Measurements from ENCODE around the gene PABPC1L.

Gene PABPC1L

DNA sequence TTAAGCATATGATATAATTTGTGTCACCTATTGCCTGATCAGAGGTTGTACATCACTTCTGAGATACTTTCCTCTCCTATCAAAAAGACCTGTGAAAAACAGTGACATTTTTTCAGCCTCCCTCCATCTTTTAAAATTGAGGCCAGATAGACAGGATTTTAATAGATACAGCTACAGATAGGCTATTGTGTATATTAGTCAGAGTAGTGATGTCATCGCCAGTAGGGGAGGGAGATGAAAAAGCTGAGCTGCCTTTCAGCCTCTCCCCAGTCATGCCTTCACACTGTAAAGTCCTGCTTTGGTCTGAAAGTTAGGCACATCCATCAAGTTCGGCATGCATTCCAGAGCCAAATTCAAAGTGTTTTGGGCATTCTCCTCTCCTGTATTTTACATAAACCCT lies 7.9 kb upstream of the PABPC1L start:
- DNase-seq: no peak

DNA sequence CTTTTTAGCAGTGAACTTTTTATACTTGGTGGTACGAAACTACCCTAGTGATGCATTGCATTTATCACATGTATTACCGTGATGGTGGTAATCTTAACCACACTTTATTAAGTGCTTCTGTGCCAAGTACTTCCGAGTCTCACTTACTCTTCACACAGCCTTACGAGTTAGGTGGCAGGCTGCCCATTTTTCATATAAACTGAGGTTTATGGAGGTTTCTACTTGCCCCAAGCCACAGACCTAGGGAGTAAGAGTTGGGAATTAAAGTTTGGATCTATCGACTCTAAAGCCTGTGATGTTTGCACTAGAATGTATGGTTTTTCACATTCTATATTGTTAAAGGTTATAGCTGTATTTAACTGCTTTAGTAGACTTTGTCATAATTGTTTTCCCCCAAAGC lies 5.5 kb upstream of the PABPC1L start:
- no peak for DNase-seq

DNA sequence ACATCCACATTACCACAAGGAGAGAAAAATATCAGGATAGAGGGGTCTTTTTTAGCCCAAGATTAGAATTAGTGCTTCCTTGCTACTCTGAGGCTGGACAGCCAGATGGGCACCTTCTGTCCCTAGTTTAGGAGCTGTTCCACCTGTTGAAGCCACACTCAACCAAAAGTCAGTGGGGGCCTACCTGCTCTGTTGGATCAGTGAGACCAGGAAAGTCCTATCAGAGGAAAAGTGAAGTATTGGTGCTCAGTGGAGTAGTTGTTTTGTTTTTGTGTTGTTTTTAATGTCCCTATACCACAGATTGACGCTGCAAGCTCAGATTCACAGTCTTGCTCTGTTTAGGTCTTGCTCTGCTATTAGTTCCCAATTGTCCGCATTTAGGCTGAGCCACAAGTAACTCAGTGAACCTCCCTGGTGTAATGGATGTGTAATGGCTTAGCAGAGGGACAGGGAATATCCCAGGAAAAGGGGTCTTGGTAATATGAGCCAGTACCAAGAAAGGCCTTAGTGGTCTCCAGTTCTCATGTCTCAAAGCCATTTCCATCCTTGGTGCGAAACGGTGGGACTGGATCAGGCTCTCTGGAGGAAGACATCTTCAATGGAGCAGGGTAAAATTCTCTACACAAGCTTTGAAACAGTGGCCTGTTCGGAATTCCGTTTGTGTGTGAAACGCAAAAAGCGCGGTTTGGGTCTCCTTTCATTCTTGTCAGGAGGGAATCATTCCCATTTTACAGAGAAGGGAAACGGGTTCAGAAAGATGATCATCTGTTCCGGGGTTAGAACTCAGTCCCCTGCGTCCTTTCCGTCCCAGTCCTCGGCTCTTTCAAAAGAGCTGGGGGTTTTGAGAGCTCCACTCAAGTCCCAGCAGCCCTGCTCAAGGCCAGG lies 631 bp upstream of the PABPC1L start:
- DNase-seq: no peak

- DNase-seq: no peak
Measured at GRCh38 chr20:44910690-44911262, 916 bp downstream of the PABPC1L start.

GRCh38 chr20:44911264-44911921 lies 1.5 kb downstream of the PABPC1L start:
- peak; percentile 71 for DNase-seq

DNA sequence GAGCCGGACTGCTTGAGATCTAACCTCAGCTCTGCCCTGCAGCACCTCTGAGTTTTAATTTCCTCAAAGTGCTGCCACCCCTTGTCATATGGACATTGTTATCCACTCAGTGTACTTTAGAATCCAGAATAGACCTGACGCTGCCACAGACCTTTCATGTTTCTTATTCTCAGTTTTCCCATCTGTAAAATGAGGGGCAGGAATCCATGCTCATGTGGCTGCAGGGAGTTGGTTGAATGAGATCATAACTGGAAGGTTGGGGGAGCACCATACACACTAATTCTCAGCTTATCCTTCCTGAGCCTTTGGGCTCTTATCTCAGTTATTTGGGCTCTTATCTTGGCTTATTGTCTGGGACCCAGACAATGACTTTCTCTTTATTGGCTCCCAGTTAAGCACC lies 2.3 kb downstream of the PABPC1L start:
- DNase-seq: no peak

GRCh38 chr20:44914924-44915323 lies 5.1 kb downstream of the PABPC1L start:
- no peak for DNase-seq

DNA sequence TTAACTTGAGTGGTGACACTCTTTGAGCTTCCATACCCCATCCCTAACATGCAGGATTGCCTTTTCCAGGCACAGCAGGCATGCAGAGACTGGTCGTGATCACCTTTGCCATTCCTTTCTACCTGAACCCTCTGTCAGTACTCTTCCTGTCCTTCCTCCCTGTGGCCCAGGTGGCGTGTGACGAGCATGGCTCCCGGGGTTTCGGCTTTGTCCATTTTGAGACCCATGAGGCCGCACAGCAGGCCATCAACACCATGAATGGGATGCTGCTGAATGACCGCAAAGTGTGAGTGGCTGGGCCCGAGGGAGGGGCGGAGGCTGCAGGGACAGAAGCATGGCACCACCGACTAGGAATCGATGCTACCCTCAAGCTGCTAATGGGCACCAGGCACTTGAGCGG lies 6.7 kb downstream of the PABPC1L start:
- DNase-seq: peak; percentile 30

DNA sequence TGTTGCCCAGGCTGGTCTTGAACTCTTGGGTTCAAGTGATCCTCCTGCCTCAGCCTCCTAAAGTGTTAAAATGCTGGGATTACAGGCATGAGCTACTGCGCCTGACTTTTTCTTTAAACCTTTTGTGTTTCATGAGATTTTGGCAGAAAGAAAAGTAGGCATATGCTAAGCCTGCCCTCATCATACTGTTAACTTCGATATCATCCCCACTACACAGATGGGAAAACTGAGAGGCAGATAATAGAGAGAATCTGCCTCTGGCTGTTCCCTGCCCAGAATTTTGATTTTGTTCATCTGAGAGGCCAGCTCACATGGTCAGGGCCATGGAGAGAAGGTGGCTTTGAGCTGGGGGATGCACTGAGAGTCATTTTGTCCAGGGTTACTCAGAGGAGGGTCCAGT lies 7.5 kb downstream of the PABPC1L start:
- DNase-seq: peak; percentile 28

- DNase-seq: peak; percentile 26
Measured at GRCh38 chr20:44918342-44918741, 8.5 kb downstream of the PABPC1L start.

DNA sequence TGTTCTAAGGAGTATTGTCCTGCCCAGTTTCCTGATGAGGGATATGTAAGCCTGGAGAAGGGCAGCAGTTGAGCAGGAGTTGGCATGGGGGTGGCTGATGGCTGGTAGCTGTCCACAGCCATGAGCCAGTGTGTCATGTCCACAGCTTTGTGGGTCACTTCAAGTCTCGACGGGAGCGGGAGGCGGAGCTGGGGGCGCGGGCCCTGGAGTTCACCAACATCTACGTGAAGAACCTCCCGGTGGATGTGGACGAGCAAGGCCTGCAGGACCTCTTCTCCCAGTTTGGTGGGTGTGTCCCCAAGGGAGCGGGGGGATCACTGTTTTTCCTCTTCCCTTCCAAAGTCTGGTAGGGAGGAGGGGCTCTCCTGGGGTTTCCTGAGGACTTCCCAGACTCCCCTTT lies 8.9 kb downstream of the PABPC1L start:
- peak; percentile 52 for DNase-seq

DNA sequence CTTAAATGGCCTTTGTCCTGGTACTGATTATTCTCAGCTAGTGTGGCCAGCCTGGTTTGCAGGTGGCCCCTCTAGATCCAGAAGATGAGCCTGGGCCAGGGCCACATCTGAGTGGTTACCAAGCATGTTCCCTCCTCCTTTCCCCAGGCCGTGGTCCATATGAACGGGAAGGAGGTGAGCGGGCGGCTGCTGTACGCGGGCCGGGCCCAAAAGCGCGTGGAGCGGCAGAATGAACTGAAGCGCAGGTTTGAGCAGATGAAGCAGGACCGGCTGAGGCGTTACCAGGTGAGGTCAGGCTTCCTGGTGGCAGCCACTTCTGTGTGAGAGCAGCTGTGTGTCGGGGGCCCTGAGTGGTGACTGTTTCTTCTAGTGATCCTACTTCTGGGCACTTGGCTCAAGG lies 11.6 kb downstream of the PABPC1L start:
- DNase-seq: peak; percentile 38

- peak; percentile 9 for DNase-seq
Measured at GRCh38 chr20:44924541-44924940, 14.7 kb downstream of the PABPC1L start.

- DNase-seq: no peak
Measured at GRCh38 chr20:44928595-44928994, 18.7 kb downstream of the PABPC1L start.

DNA sequence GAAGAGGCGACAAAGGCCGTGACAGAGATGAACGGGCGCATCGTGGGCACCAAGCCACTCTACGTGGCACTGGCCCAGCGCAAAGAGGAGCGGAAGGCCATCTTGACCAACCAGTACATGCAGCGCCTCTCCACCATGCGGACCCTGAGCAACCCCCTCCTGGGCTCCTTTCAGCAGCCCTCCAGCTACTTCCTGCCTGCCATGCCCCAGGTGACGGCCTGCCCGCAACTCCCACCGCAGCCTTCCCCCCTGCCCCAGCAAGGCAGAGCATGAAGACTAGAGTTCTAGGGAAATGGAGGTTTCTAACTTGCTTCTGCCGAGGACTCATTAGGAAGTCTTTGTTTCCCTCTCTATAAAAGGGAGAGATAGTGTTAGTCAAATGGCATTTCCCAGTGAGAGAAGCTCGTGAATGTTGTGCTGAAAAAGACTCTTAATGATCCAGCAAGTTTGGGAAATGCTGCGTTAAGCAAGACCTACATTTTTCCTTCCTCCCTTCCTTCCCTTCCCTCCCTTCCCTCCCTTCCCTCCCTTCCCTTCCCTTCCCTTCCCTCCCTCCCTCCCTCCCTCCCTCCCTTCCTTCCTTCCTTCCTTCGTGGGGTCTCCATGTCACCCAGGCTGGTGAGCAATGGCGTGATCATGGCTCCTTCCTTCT lies 20.8 kb downstream of the PABPC1L start:
- no peak for DNase-seq

DNA sequence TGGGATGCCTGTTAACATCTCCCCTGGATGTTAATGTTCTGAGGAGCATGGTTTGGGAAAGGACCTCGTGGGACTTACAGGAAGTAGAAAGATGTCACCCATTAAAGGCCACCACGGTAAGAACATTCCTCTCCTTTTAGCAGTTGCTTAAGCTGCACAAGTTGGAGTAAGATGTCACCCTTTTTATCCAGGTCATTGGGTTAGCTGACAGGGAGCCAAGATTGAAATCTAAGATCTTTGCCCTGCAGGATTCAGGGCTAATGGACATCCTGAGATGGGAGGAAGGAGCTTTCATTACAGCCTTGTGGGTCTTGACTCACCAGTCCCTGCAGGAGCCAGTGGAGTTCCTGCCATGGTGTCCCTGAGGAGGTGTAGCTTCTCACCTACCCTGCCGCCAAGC lies 22.1 kb downstream of the PABPC1L start:
- no peak for DNase-seq

GRCh38 chr20:44932916-44933315 lies 23.1 kb downstream of the PABPC1L start:
- DNase-seq: no peak

- no peak for DNase-seq
Measured at GRCh38 chr20:44936510-44936909, 26.6 kb downstream of the PABPC1L start.

DNA sequence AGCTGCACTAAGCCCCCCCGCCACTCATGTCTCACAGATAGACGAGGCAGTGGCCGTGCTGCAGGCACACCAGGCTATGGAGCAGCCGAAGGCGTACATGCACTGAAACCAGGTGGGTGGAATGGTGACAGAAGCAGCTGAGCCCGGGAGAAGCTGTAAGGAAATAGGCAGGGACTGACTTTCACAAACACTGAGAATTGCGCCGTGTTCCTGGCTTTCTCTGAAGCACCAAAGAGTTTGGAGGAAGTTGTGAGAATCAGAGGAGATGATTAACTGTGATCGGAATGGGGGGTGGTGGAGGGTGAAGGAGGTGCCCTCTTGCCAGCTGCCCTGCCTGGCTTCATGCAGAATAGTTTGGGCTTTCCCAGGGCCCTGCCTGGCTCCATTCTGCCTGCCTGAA lies 28.8 kb downstream of the PABPC1L start:
- DNase-seq: no peak

- DNase-seq: no peak
Measured at GRCh38 chr20:44941120-44941691, 31.3 kb downstream of the PABPC1L start.

DNA sequence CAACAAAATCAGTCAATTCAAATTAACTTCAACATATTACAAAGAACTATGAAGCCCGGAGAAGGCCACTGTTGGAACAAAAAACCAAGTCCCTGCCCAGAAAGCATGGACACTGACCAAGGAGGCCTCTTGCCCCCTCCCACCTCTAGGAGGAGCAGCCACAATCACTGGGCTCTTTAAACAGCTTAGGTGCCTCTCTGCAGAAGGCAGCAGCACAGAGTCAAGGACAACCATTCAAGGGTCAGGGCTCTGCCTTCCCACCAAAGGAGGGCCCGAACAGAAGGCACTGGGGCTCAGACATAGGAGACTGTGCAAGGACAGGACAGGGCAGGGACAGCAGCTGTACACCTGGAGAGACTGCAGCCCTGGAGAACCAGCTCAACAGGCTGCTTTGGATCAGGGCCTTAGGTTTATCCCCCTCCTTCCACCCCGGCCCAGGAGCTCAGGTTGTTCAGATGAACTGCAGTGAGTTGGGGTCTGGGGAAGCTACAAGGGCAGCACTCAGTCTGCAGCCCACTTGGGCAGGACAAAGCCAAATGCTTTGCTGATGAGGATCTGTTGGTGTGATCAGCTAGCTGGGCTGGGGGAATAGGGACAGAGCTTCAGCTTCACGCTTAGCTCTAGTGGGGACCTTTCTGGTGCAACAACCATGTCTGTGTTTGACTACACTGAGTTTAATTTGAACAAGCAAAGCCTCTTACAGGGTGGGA lies 32.6 kb downstream of the PABPC1L start:
- no peak for DNase-seq

- no peak for DNase-seq
Measured at GRCh38 chr20:44943828-44944227, 34.0 kb downstream of the PABPC1L start.

DNA sequence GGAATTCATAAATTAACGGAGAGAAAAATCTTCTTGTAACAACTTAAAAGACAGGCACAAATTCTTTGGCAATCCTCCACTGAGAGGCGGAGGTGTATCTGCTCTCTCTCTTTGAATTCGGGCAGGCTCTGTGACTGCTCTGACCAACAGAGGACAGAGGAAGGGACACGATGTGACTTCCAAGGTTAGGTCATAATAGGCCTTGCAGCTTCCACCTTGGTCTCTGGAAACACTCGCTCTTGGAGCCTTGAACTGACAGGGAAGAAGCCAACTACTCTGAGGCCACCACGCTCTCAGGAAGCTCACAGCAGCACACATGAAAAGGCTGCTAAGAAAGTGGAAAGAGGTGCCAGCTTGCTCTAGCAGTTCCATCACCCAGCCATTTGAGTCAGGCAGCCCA lies 35.4 kb downstream of the PABPC1L start:
- DNase-seq: no peak

Data from activated CD8-positive, alpha-beta memory T cell treated with anti-CD3 and anti-CD28 coated beads for 24 hours (primary cell).